Measurements from ENCODE around the gene PIH1D1.

The PIH1D1 gene

GRCh38 chr19:49420227-49420626 is 31.4 kb downstream of the PIH1D1 start:
- no peaks in the 10 kb centered on the region for H3K36me3 ChIP-seq (ENCODE audit: insufficient read depth, low read length)
- no peaks in the 10 kb centered on the region for H3F3A ChIP-seq (ENCODE audit: low read depth)
- peaks cover 57% of the 10 kb centered on the region for H3K4me1 ChIP-seq (ENCODE audit: insufficient read depth, low read length, poor library complexity, severe bottlenecking)
- H4K20me1 ChIP-seq (ENCODE audit: insufficient read depth, low read length, poor library complexity, severe bottlenecking), result no peaks in the 10 kb centered on the region
- TF ChIP-seq CTCF (conservative IDR thresholded peaks at IDR 0.05; ENCODE audit: low read length) (no peak), EZH2phosphoT487 (IDR thresholded peaks at IDR 0.05; ENCODE audit: borderline replicate concordance) (no peak)
- H3K4me3 ChIP-seq (ENCODE audit: low read length, poor library complexity, severe bottlenecking), result no peak overlapping the region
- H3K27me3 ChIP-seq (ENCODE audit: insufficient read depth, low read length, poor library complexity, severe bottlenecking), result no peaks in the 10 kb centered on the region
- H2AFZ ChIP-seq (ENCODE audit: low read length), result no peak overlapping the region
- H3K9me2 ChIP-seq (replicated peaks; ENCODE audit: low read depth, low read length), result no peaks in the 10 kb centered on the region
- H3K9me3 ChIP-seq (ENCODE audit: insufficient read depth, low read depth, low read length), result no peaks in the 10 kb centered on the region
- H3K4me2 ChIP-seq (ENCODE audit: low read depth, low read length, poor library complexity, severe bottlenecking), result no peak overlapping the region
- no peaks in the 10 kb centered on the region for H3K79me2 ChIP-seq (ENCODE audit: insufficient read depth, low read length)
- no peak overlapping the region for H3K9ac ChIP-seq (ENCODE audit: low read depth, low read length, poor library complexity, severe bottlenecking)

GRCh38 chr19:49419173-49419572 is 32.4 kb downstream of the PIH1D1 start:
- Histone ChIP-seq H3K9me2 (replicated peaks; ENCODE audit: low read depth, low read length) (no peaks in the 10 kb centered on the region), H3K9me3 (ENCODE audit: insufficient read depth, low read depth, low read length) (no peaks in the 10 kb centered on the region), H3K4me3 (ENCODE audit: low read length, poor library complexity, severe bottlenecking) (no peak overlapping the region), H2AFZ (ENCODE audit: low read length) (no peak overlapping the region), H3K4me2 (ENCODE audit: low read depth, low read length, poor library complexity, severe bottlenecking) (no peak overlapping the region), H3K79me2 (ENCODE audit: insufficient read depth, low read length) (no peaks in the 10 kb centered on the region), H3K36me3 (ENCODE audit: insufficient read depth, low read length) (no peaks in the 10 kb centered on the region), H3K9ac (ENCODE audit: low read depth, low read length, poor library complexity, severe bottlenecking) (no peak overlapping the region), H3K27me3 (ENCODE audit: insufficient read depth, low read length, poor library complexity, severe bottlenecking) (no peaks in the 10 kb centered on the region), H3F3A (ENCODE audit: low read depth) (no peaks in the 10 kb centered on the region), H4K20me1 (ENCODE audit: insufficient read depth, low read length, poor library complexity, severe bottlenecking) (no peaks in the 10 kb centered on the region), H3K4me1 (ENCODE audit: insufficient read depth, low read length, poor library complexity, severe bottlenecking) (peaks cover 55% of the 10 kb centered on the region)
- TF ChIP-seq EZH2phosphoT487 (IDR thresholded peaks at IDR 0.05; ENCODE audit: borderline replicate concordance) (no peak), CTCF (conservative IDR thresholded peaks at IDR 0.05; ENCODE audit: low read length) (no peak)

GRCh38 chr19:49418511-49418910 is 33.1 kb downstream of the PIH1D1 start:
- Histone ChIP-seq H3F3A (ENCODE audit: low read depth) (no peaks in the 10 kb centered on the region), H3K27me3 (ENCODE audit: insufficient read depth, low read length, poor library complexity, severe bottlenecking) (no peaks in the 10 kb centered on the region), H2AFZ (ENCODE audit: low read length) (no peak overlapping the region), H3K9ac (ENCODE audit: low read depth, low read length, poor library complexity, severe bottlenecking) (peak overlapping the region; percentile 50), H3K4me2 (ENCODE audit: low read depth, low read length, poor library complexity, severe bottlenecking) (peak overlapping the region; percentile 31), H3K9me3 (ENCODE audit: insufficient read depth, low read depth, low read length) (no peaks in the 10 kb centered on the region), H3K36me3 (ENCODE audit: insufficient read depth, low read length) (no peaks in the 10 kb centered on the region), H3K9me2 (replicated peaks; ENCODE audit: low read depth, low read length) (no peaks in the 10 kb centered on the region), H3K4me1 (ENCODE audit: insufficient read depth, low read length, poor library complexity, severe bottlenecking) (peaks cover 56% of the 10 kb centered on the region), H3K4me3 (ENCODE audit: low read length, poor library complexity, severe bottlenecking) (no peak overlapping the region), H3K79me2 (ENCODE audit: insufficient read depth, low read length) (no peaks in the 10 kb centered on the region), H4K20me1 (ENCODE audit: insufficient read depth, low read length, poor library complexity, severe bottlenecking) (no peaks in the 10 kb centered on the region)
- no peak for TF ChIP-seq CTCF (conservative IDR thresholded peaks at IDR 0.05; ENCODE audit: low read length)
- TF ChIP-seq EZH2phosphoT487 (IDR thresholded peaks at IDR 0.05; ENCODE audit: borderline replicate concordance), result no peak

Measured in Loucy (cell line).